ENCODE results near the gene ZNF488.

ZNF488 gene

DNA sequence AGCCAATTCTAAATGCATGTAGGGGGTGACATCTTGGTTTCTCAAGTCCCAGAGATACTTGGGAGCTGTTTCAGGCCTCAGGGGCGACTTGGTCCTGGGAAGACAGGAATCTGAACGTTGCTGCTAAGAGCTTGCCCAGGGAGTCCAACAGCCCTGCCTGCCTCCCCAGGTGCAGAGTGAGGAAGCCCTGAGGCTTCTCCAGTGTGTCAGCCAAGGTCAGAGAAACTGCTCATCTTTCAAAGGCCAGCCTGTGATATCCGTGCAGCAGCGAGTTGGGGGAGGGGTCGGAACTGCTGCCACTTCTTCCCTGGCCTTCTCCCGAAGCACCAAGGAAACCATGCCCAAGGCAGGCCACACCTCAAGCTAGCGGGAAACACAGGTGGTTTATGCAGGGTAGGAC lies 52.1 kb downstream of the ZNF488 start:
- Histone ChIP-seq H3K36me3 (ENCODE audit: control insufficient read depth, insufficient read depth, low read length) (no peaks in the 10 kb centered on the region), H3K9me3 (ENCODE audit: control insufficient read depth, low read length) (no peaks in the 10 kb centered on the region), H3K27ac (ENCODE audit: insufficient read depth, low read depth, low read length, poor library complexity, severe bottlenecking) (no peak overlapping the region), H3K4me1 (ENCODE audit: control insufficient read depth, insufficient read depth, low read length) (no peaks in the 10 kb centered on the region), H3K27me3 (ENCODE audit: control insufficient read depth, insufficient read depth, low read length, poor library complexity, severe bottlenecking) (no peaks in the 10 kb centered on the region), H3K4me3 (ENCODE audit: insufficient read depth, low read depth, low read length) (no peak overlapping the region)
- 80 to 83% methylated on average over 7 of the region's 7 CpGs for WGBS, 2 experiments

DNA sequence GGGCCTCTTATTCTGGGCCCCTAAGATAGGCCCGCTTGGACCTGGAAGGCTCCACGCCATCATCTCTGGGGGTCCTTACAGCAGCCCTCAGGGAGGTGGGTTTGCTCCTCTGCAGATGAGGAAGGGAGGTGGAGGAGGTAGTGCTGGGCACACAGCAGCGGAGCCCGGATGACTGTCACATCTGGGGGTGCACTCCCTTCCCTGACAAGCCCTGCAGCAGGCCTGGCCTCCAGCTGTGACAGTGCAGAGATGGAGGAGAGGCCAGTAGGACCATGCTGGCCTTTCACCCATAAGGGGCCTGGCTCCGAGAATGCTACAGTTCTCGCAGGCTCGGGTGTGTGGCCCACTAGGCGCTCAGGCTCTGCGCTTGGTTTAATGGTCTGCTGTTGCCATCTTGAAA lies 52.6 kb downstream of the ZNF488 start:
- no peaks in the 10 kb centered on the region for H3K4me1 ChIP-seq (ENCODE audit: control insufficient read depth, insufficient read depth, low read length)
- no peak overlapping the region for H3K4me3 ChIP-seq (ENCODE audit: insufficient read depth, low read depth, low read length)
- H3K27me3 ChIP-seq (ENCODE audit: control insufficient read depth, insufficient read depth, low read length, poor library complexity, severe bottlenecking) = no peaks in the 10 kb centered on the region
- H3K36me3 ChIP-seq (ENCODE audit: control insufficient read depth, insufficient read depth, low read length) = no peaks in the 10 kb centered on the region
- no peak overlapping the region for H3K27ac ChIP-seq (ENCODE audit: insufficient read depth, low read depth, low read length, poor library complexity, severe bottlenecking)
- H3K9me3 ChIP-seq (ENCODE audit: control insufficient read depth, low read length) = no peaks in the 10 kb centered on the region
- 95 to 97% methylated on average over 9 of the region's 9 CpGs for WGBS, 2 experiments

DNA sequence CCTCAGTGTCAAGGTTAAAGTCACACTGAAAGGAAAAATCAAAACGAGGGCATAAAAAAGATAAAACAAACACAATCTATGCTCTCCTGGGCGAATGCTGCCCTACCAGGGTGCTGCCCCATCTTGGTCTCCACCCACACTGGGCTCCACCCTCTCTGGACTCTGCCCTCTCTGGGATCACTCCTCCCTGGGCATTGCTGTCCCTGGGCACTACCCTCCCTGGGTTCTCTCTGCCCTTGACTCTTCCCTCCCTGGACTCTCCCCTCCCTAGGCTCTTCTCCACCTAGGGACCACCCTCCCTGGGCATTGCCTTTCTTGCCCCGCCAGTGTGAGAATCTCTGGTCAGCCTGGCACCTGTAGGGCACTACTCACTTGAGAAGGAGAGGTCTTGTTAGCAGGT lies 53.3 kb downstream of the ZNF488 start:
- no peak overlapping the region for H3K27ac ChIP-seq (ENCODE audit: insufficient read depth, low read depth, low read length, poor library complexity, severe bottlenecking)
- no peaks in the 10 kb centered on the region for H3K9me3 ChIP-seq (ENCODE audit: control insufficient read depth, low read length)
- no peaks in the 10 kb centered on the region for H3K4me1 ChIP-seq (ENCODE audit: control insufficient read depth, insufficient read depth, low read length)
- no peaks in the 10 kb centered on the region for H3K27me3 ChIP-seq (ENCODE audit: control insufficient read depth, insufficient read depth, low read length, poor library complexity, severe bottlenecking)
- no peak overlapping the region for H3K4me3 ChIP-seq (ENCODE audit: insufficient read depth, low read depth, low read length)
- no peaks in the 10 kb centered on the region for H3K36me3 ChIP-seq (ENCODE audit: control insufficient read depth, insufficient read depth, low read length)
- WGBS, 2 experiments = 87 to 89% methylated on average over 3 of the region's 3 CpGs

DNA sequence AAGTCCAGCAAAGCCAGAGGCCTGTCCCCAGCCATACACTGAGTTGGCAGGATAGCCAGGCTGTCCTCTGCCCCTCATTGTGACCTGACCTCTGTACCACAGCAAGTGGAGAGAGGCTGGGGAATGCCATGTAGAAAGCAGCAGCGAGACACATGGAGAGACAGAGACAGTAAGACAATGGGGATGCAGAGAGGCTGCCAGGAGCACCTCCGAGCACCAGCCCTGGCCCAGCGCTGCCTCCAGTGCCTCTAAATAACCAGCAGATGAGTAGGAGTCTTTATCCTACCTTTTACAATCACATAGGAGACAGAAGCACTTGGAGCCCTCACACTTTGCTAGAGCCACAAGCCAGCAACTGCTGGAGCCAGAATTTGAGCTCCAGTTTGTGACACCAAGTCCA lies 53.7 kb downstream of the ZNF488 start:
- Histone ChIP-seq H3K27me3 (ENCODE audit: control insufficient read depth, insufficient read depth, low read length, poor library complexity, severe bottlenecking) (no peaks in the 10 kb centered on the region), H3K9me3 (ENCODE audit: control insufficient read depth, low read length) (no peaks in the 10 kb centered on the region), H3K36me3 (ENCODE audit: control insufficient read depth, insufficient read depth, low read length) (no peaks in the 10 kb centered on the region), H3K27ac (ENCODE audit: insufficient read depth, low read depth, low read length, poor library complexity, severe bottlenecking) (no peak overlapping the region), H3K4me3 (ENCODE audit: insufficient read depth, low read depth, low read length) (no peak overlapping the region), H3K4me1 (ENCODE audit: control insufficient read depth, insufficient read depth, low read length) (no peaks in the 10 kb centered on the region)
- WGBS, 2 experiments = 93 to 95% methylated on average over 3 of the region's 3 CpGs

DNA sequence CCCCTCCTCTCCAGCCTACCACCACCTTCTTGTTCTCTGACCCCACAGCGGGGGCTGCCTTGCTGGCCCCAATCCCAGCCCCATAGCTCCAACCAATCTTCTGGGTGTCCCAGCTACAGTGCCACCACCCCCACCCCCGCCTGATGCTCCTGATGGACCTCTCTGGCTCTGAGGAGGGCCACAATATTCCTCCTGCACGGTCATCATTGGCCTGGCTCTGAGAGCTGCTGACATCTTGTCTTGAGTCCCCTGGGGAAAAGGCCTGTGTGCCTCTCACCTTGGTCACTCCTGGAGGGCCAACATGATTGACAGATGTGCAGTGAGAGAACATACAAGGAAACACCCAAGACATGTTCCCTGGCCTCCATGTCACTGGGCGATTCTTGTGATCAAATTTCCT lies 54.2 kb downstream of the ZNF488 start:
- Histone ChIP-seq H3K36me3 (ENCODE audit: control insufficient read depth, insufficient read depth, low read length) (no peaks in the 10 kb centered on the region), H3K4me1 (ENCODE audit: control insufficient read depth, insufficient read depth, low read length) (no peaks in the 10 kb centered on the region), H3K27me3 (ENCODE audit: control insufficient read depth, insufficient read depth, low read length, poor library complexity, severe bottlenecking) (no peaks in the 10 kb centered on the region), H3K27ac (ENCODE audit: insufficient read depth, low read depth, low read length, poor library complexity, severe bottlenecking) (no peak overlapping the region), H3K4me3 (ENCODE audit: insufficient read depth, low read depth, low read length) (no peak overlapping the region), H3K9me3 (ENCODE audit: control insufficient read depth, low read length) (no peaks in the 10 kb centered on the region)
- WGBS, 2 experiments = 88 to 93% methylated on average over 4 of the region's 4 CpGs

DNA sequence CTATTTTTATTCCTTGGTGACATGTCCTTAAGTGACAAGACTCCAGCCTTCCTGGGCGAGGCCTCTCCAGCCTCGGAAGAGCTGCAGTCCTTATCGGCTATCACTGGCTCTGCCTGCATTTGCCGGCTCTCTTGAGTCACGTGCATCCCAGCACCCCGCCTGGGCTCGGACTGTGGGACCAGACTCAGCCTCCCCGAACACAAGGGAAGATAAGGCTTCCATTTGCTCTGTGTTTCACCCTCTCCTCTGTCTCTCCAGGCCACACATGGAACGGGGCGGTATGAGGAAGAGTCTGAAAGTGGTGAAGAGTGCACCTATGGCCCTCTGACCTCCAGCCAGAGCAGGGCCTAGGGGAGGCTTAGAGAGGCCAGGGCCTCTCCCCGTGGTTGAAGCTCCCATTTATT lies 57.2 kb downstream of the ZNF488 start:
- H3K9me3 ChIP-seq (ENCODE audit: control insufficient read depth, low read length) = no peaks in the 10 kb centered on the region
- no peaks in the 10 kb centered on the region for H3K36me3 ChIP-seq (ENCODE audit: control insufficient read depth, insufficient read depth, low read length)
- no peak overlapping the region for H3K4me3 ChIP-seq (ENCODE audit: insufficient read depth, low read depth, low read length)
- no peak overlapping the region for H3K27ac ChIP-seq (ENCODE audit: insufficient read depth, low read depth, low read length, poor library complexity, severe bottlenecking)
- no peaks in the 10 kb centered on the region for H3K27me3 ChIP-seq (ENCODE audit: control insufficient read depth, insufficient read depth, low read length, poor library complexity, severe bottlenecking)
- WGBS, 2 experiments = 95% methylated on average over 10 to 11 of the region's 11 CpGs
- no peaks in the 10 kb centered on the region for H3K4me1 ChIP-seq (ENCODE audit: control insufficient read depth, insufficient read depth, low read length)

DNA sequence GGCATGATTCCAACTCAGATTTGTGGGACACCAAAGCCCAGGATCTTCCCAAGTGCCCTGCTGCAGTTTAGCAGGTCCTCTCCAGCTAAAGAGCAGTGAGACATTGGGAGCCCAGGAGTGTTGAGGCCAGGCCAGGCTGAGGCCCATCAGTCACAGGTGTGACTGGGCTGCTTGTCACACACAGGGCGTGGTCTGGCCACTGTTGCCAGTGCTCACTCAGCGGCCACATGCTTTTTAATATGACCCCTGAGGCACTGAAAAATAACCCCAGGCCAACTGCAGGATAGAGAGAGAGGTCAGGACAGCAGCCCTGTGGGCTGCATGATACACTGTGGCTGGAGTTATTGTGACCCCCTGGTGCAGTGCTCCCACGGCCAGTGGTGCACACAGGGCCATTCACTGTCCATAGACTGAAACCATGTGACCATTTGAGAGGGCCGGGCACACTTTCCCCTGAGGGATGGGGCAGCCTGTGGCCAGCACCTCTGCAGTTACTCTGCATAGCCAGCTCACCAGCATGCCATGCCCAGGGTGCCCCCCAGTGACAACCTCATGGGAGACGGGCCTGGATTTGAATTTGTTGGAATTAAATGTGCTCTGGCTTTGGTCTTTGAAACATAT lies 57.7 kb downstream of the ZNF488 start:
- WGBS, 2 experiments = 89 to 92% methylated on average over 5 of the region's 5 CpGs
- no peak overlapping the region for H3K27ac ChIP-seq (ENCODE audit: insufficient read depth, low read depth, low read length, poor library complexity, severe bottlenecking)

DNA sequence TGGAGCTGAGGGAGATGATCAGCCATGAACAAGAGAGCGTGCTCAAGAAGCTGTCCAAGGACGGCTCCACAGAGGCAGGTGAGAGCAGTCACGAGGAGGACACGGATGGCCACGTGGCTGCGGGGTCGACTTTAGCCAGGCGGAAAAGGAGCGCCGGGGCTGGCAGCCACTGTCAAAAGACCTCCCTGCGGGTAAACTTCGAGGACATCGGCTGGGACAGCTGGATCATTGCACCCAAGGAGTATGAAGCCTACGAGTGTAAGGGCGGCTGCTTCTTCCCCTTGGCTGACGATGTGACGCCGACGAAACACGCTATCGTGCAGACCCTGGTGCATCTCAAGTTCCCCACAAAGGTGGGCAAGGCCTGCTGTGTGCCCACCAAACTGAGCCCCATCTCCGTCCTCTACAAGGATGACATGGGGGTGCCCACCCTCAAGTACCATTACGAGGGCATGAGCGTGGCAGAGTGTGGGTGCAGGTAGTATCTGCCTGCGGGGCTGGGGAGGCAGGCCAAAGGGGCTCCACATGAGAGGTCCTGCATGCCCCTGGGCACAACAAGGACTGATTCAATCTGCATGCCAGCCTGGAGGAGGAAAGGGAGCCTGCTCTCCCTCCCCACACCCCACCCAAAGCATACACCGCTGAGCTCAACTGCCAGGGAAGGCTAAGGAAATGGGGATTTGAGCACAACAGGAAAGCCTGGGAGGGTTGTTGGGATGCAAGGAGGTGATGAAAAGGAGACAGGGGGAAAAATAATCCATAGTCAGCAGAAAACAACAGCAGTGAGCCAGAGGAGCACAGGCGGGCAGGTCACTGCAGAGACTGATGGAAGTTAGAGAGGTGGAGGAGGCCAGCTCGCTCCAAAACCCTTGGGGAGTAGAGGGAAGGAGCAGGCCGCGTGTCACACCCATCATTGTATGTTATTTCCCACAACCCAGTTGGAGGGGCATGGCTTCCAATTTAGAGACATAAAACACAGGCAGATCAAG lies 58.5 kb downstream of the ZNF488 start:
- no peak overlapping the region for H3K27ac ChIP-seq (ENCODE audit: insufficient read depth, low read depth, low read length, poor library complexity, severe bottlenecking)
- H3K36me3 ChIP-seq (ENCODE audit: control insufficient read depth, insufficient read depth, low read length) = no peaks in the 10 kb centered on the region
- no peaks in the 10 kb centered on the region for H3K4me1 ChIP-seq (ENCODE audit: control insufficient read depth, insufficient read depth, low read length)
- no peaks in the 10 kb centered on the region for H3K9me3 ChIP-seq (ENCODE audit: control insufficient read depth, low read length)
- 94 to 95% methylated on average over 29 to 30 of the region's 30 CpGs for WGBS, 2 experiments
- H3K4me3 ChIP-seq (ENCODE audit: insufficient read depth, low read depth, low read length) = no peak overlapping the region
- no peaks in the 10 kb centered on the region for H3K27me3 ChIP-seq (ENCODE audit: control insufficient read depth, insufficient read depth, low read length, poor library complexity, severe bottlenecking)

More for the DNA sequence above, 57.7 kb downstream of the ZNF488 start:
- H3K27me3 ChIP-seq (ENCODE audit: control insufficient read depth, insufficient read depth, low read length, poor library complexity, severe bottlenecking) = no peaks in the 10 kb centered on the region
- H3K9me3 ChIP-seq (ENCODE audit: control insufficient read depth, low read length) = no peaks in the 10 kb centered on the region
- no peak overlapping the region for H3K4me3 ChIP-seq (ENCODE audit: insufficient read depth, low read depth, low read length)
- H3K36me3 ChIP-seq (ENCODE audit: control insufficient read depth, insufficient read depth, low read length) = no peaks in the 10 kb centered on the region
- H3K4me1 ChIP-seq (ENCODE audit: control insufficient read depth, insufficient read depth, low read length) = no peaks in the 10 kb centered on the region

DNA sequence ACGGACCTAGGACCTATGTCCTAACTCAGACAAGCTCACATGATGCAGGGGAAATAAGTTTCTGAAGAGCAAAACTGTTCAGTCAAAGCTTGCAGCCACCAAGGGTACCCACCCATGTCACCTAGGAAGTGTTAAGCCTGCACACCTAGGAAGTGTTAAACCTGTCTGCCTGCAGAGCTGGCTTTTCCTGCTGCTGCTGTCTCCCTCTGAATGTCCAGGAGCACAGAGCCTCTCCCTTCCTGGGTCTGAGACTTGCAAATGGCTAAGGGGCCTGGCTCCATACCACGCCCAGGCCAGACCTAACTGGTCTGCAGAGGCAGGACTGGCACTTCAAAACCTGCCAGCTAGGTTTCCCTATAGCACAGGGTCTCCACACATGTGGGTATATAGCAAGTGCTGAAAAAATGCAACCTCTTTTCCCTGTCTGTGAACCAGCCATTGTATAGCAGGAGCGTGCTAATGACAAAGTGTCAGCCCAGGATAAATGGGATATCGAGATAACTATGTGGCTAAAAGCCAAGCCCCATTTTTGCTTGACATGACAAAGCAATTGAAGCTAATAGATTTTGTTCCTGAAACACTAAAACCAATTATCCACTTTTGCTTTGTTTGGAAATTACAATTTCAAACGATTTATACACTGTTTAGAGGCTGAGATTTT lies 60.3 kb downstream of the ZNF488 start:
- Histone ChIP-seq H3K27me3 (ENCODE audit: control insufficient read depth, insufficient read depth, low read length, poor library complexity, severe bottlenecking) (no peaks in the 10 kb centered on the region), H3K4me3 (ENCODE audit: insufficient read depth, low read depth, low read length) (no peak overlapping the region), H3K9me3 (ENCODE audit: control insufficient read depth, low read length) (no peaks in the 10 kb centered on the region), H3K36me3 (ENCODE audit: control insufficient read depth, insufficient read depth, low read length) (no peaks in the 10 kb centered on the region), H3K4me1 (ENCODE audit: control insufficient read depth, insufficient read depth, low read length) (no peaks in the 10 kb centered on the region), H3K27ac (ENCODE audit: insufficient read depth, low read depth, low read length, poor library complexity, severe bottlenecking) (no peak overlapping the region)
- WGBS, 2 experiments = 91 to 93% methylated on average over 4 to 5 of the region's 5 CpGs

DNA sequence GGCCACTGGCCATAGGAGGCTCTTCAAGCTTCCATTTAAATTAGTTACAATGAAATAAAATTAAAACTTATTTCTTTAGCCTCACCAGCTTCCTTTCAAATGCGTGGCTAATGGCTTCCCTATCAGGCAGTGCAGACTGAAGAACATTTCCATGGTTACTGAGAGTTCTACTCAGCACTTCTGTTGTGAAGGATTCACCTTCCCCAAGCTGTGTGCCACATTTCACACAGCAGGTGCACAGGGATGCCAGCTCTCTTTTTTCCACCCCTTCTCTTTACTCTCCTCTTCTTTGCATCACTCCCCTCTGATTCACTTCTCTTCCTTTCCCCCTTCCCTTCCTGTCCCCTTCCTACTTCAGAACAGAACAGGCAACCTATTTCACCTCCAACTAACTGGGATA lies 61.0 kb downstream of the ZNF488 start:
- Histone ChIP-seq H3K9me3 (ENCODE audit: control insufficient read depth, low read length) (no peaks in the 10 kb centered on the region), H3K27me3 (ENCODE audit: control insufficient read depth, insufficient read depth, low read length, poor library complexity, severe bottlenecking) (no peaks in the 10 kb centered on the region), H3K4me3 (ENCODE audit: insufficient read depth, low read depth, low read length) (no peak overlapping the region), H3K4me1 (ENCODE audit: control insufficient read depth, insufficient read depth, low read length) (no peaks in the 10 kb centered on the region), H3K27ac (ENCODE audit: insufficient read depth, low read depth, low read length, poor library complexity, severe bottlenecking) (no peak overlapping the region), H3K36me3 (ENCODE audit: control insufficient read depth, insufficient read depth, low read length) (no peaks in the 10 kb centered on the region)
- 90% methylated on average over 1 of the region's 1 CpG for WGBS, 2 experiments
